AML-193 (cell line): ENCODE data around the gene ZNF304.

Source experiments
- DNase-seq, 2 experiments: peaks; one replicate each; lab custom pipeline; 2025; lab: John Stamatoyannopoulos, UW

Gene ZNF304

DNA sequence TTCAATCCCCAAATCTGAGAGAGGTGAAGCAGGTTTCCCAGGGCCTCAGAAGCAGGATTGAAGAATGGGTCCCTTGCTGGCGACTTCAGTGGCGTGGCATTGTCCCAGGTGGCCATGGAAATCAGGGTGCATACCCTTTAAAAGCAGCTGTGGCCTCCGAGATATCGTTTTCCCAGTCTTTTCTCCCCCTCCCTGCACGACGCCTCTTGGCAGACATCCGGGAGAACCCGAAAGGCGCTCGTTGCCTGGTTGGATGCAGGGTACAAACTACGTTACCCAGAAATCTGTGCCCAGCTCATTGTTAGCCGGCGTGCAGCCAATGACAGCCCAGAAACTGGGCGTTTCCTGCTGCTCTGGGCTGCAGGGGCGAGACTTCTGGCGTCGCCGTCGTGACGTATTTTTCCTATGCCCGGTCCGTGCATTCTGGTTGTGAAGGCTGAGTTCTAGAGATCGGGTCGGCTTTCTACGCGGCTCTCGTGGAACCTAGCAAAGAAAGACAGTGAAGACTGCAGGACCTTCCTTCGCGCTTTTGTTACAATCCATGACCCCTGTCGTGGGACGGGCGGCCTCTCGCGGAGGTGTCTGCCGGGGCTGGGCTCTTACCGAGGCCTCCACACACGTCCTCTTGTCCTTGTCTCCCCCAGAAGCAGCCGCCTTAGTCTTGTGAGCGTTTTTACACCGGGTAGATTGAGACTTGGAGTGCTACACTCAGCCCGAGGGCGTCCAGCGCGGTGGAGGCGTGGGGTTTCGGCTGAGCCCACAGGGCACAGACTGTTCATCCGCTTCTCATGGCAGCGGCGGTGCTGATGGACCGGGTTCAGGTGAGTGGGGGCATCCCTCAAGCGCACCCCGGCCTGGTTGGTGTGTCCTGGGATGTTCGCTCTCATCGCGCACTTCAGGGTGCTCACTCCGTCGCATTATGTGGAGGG is at the start of gene ZNF304:
Gene ZNF304 (plus strand): TSS at position 395 of the 929 bp plus-strand sequence. CDS start 394 bp downstream, at position 789.
- peak; percentile 89 to 90 for DNase-seq

DNA sequence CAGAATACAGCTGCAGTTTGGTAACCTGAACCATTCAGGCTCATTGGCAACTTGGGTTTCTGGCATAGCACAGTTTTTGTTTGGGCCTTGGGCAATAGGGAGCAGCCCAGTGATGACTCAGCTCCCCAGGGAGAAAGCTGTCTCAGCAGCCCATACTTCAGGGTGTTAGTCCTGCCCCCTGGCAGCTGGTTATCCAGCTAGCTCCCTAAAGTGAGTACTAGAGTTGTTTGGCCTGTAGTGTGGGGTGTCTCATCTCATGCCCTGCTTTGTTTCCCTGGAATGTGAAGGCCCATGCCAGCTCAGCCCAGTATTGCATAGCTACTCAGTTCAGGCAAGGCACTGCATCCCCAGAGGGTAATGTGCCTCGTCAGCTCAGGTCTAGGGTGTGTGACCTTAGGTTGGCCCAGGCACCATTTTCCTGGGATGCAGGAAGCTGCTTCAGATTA is 49.0 kb upstream of the ZNF304 start:
- no peak for DNase-seq

GRCh38 chr19:57302727-57303401 is 48.2 kb upstream of the ZNF304 start:
- no peak for DNase-seq

DNA sequence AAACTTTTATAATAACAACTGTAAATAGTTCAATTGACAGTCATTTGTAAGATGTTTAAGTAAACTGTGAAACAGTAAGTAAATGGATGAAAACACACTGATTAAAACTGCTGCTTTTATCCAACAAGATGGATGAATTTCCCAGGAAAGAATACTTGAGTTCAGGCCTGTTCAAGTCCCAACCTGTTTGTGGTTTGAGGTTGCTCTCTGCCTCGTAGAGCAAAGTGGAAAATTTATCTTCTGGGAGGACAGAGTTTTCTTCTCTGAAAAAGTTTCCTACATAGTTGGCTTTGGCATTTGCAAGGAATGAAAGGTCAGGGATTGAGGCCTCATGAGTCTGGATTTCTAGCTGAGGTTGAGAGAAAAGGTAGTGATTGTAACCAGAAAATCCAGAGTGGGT is 46.0 kb upstream of the ZNF304 start:
- DNase-seq: no peak

GRCh38 chr19:57308514-57308913 is 42.6 kb upstream of the ZNF304 start:
- no peak for DNase-seq

- no peak for DNase-seq
Observed at GRCh38 chr19:57310792-57311191, 40.3 kb upstream of the ZNF304 start.

GRCh38 chr19:57314146-57314545 is 36.9 kb upstream of the ZNF304 start:
- DNase-seq: no peak

- no peak for DNase-seq
Observed at GRCh38 chr19:57317503-57317902, 33.6 kb upstream of the ZNF304 start.

- no peak for DNase-seq
Observed at GRCh38 chr19:57319869-57320179, 31.2 kb upstream of the ZNF304 start.

- peak; percentile 86 to 90 for DNase-seq
Observed at GRCh38 chr19:57320180-57321084, 30.6 kb upstream of the ZNF304 start, which contains the start of gene ZNF543. Gene ZNF543, plus strand, starts transcription at chr19:57320472. Its CDS starts 382 bp downstream, at chr19:57320854.

DNA sequence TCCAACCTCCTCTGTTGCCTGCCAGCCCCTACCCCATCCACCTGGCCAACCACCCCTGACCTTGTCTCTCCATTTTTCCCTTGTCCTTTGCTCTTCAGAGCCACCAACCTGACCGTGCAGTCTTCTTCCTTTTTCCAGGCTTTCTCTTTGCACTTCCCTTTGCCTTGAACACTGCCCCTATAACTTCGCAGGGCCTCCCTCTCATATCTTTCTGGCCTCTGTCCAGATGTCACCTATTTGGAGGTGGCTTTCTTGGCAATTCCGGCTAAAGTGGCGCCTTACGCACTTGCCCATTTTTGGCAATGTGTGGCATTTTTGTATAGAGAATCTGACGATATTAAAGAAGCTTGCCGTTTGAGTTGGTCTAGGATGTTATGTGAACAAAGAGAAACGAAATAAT is 30.0 kb upstream of the ZNF304 start:
- peak in 1 of 2 experiments; percentile 31 for DNase-seq

GRCh38 chr19:57321751-57322150 is 29.3 kb upstream of the ZNF304 start:
- DNase-seq: peak in 1 of 2 experiments; percentile 13

DNA sequence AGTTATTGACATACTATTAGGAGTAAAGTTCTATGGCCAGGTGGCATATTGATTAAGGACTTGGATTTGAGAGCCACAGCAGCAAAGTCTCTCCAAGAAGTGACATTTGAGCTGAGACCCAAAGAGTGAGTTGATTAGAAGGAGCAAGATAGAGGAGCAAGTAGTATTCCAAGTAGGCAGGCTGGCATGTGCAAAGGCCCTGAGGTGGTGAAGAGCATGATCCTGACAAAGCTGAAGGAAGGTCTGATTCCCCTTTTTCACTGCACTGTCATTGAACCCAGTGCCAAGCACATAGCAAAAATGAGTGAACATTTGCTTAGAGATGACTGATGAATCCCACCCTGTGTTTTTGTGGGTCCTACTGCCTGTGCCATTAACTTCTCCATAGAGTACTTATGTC is 26.1 kb upstream of the ZNF304 start:
- DNase-seq: no peak

GRCh38 chr19:57327993-57328392 is 23.1 kb upstream of the ZNF304 start:
- no peak for DNase-seq

DNA sequence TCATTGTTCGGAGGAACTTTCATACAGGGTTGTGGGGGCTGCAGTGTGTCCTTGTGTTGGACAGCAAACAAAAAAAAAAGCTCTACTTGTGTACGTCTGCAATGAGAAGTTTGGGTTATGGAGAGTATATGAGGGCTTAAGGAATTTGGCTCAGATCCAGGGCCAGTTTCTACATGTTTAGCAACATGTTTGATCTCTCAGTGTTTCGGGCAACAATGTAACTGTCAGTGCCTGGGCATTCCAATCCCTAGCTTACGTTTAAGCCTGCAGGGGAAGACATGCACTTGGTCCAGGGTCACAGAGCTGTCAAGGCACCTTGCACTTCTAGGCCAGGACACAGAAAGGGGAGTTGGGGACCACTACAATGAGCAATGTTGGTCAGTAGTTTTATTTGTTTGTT is 16.9 kb upstream of the ZNF304 start:
- DNase-seq: no peak

- no peak for DNase-seq
Observed at GRCh38 chr19:57338877-57339276, 12.2 kb upstream of the ZNF304 start.

DNA sequence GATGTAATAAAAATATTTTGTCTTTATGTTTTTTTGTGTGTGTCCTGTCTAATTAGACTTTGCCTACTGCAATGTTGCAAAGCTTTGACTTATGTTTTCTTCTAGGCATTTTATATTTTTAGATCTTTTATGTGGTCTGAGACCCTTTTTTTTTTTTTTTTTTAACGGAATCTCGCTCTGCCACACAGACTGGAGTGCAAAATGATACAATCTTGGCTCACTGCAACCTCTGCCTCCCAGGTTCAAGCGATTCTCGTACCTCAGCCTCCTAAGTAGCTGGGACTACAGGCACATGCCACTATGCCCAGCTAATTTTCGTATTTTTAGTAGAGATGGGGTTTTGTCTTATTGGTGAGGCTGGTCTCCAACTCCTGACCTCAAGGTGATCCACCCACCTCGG is 8.5 kb upstream of the ZNF304 start:
- no peak for DNase-seq

GRCh38 chr19:57348136-57348535 is 2.9 kb upstream of the ZNF304 start:
- no peak for DNase-seq

DNA sequence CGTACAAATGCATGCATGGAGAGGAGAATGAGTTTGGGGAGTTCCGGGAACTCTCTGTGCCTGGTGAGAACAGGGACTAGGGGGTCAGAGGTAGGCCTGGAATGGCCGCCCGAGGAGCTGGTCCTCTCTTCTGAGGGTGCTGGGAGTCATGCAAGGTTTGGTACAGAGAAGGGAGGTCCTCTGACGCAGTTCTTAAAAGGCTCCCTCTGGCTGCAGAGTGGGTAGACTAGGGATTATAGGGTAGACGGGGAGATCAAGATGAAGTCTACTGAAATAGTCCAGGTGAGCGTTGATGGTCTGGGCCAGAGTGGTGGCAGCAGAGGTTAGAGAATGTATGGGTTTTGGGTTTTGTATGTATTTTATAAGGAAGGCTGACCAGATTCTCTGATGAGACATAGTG is 796 bp downstream of the ZNF304 start:
- no peak for DNase-seq

- no peak for DNase-seq
Observed at GRCh38 chr19:57355916-57356315, 4.8 kb downstream of the ZNF304 start.

GRCh38 chr19:57357406-57357805 is 6.3 kb downstream of the ZNF304 start:
- DNase-seq: no peak

GRCh38 chr19:57359300-57359699 is 8.2 kb downstream of the ZNF304 start:
- DNase-seq: no peak
